ENCODE measurements around the gene PRKCE. TPM values are rescaled to one million over a fixed set of nuclear protein-coding genes. Genes with fewer than 3 reads are reported as not detected.

PRKCE gene
- total and polyA plus RNA-seq, 2 experiments from 2014 or later, result 0.94 to 1.2 TPM

GRCh38 chr2:45902380-45902779 is 250.9 kb downstream of the PRKCE start:
- no peaks in the 10 kb centered on the region; the same call in 1 of the 2 replicates for H3K9me2 ChIP-seq (ENCODE audit: insufficient read depth)
- Mint-ChIP-seq H3K36me3 (ENCODE audit: low read depth) (no peaks in the 10 kb centered on the region), H3K4me1 (no peaks in the 10 kb centered on the region), H3K4me3 (no peak overlapping the region), H3K9me3 (no peaks in the 10 kb centered on the region), H3K27ac (no peak overlapping the region), H3K27me3 (ENCODE audit: insufficient read depth, low read depth, poor library complexity) (no peaks in the 10 kb centered on the region)
- no peaks in the 10 kb centered on the region for H3K4me1 ChIP-seq (ENCODE audit: insufficient read depth)
- DNase-seq (ENCODE audit: low spot score) (no peak), ATAC-seq (no peak)
- H3K36me3 ChIP-seq (ENCODE audit: insufficient read depth), result no peaks in the 10 kb centered on the region
- H3K27ac ChIP-seq (ENCODE audit: low read depth), result no peak overlapping the region
- no peaks in the 10 kb centered on the region for H3K27me3 ChIP-seq (ENCODE audit: insufficient read depth)
- no peak overlapping the region for H2AFZ ChIP-seq
- no peaks in the 10 kb centered on the region for H4K20me1 ChIP-seq (replicated peaks; ENCODE audit: insufficient read depth)
- no peak overlapping the region for H3K4me3 ChIP-seq
- H3F3A ChIP-seq (replicated peaks; ENCODE audit: low read depth), result no peaks in the 10 kb centered on the region
- no peaks in the 10 kb centered on the region for H3K79me2 ChIP-seq (replicated peaks; ENCODE audit: insufficient read depth)
- no peak overlapping the region for H3K4me2 ChIP-seq
- TF ChIP-seq REST (IDR thresholded peaks at IDR 0.05; ENCODE audit: unreplicated experiment), result no peak
- TF ChIP-seq ZNF114 (CRISPR knock-in tag; IDR thresholded peaks at IDR 0.05), result no peak
- no peak for TF ChIP-seq NANOG (IDR thresholded peaks at IDR 0.05; ENCODE audit: borderline replicate concordance)
- no peak for TF ChIP-seq STAT1 (IDR thresholded peaks at IDR 0.05; ENCODE audit: unreplicated experiment)
- TF ChIP-seq POLR2AphosphoS5 (IDR thresholded peaks at IDR 0.05; ENCODE audit: low read depth), result no peak
- TF ChIP-seq CTCF (conservative IDR thresholded peaks at IDR 0.05; ENCODE audit: low read depth in 2 of 2), result no peak
- no peak for TF ChIP-seq CREB1 (CRISPR knock-in tag; IDR thresholded peaks at IDR 0.05; ENCODE audit: low read depth)

GRCh38 chr2:45902781-45903375 is 251.4 kb downstream of the PRKCE start:
- no peaks in the 10 kb centered on the region for H3K79me2 ChIP-seq (replicated peaks; ENCODE audit: insufficient read depth)
- H3K4me1 Mint-ChIP-seq, result no peaks in the 10 kb centered on the region; the same call in 2 of the 3 replicates
- H3K4me1 ChIP-seq (ENCODE audit: insufficient read depth), result no peaks in the 10 kb centered on the region
- peaks cover 1% of the 10 kb centered on the region for H3K27me3 Mint-ChIP-seq (ENCODE audit: insufficient read depth, low read depth, poor library complexity)
- no peak overlapping the region for H3K4me3 ChIP-seq
- no peaks in the 10 kb centered on the region; the same call in 1 of the 2 replicates for H3K9me2 ChIP-seq (ENCODE audit: insufficient read depth)
- H3K36me3 Mint-ChIP-seq (ENCODE audit: low read depth), result no peaks in the 10 kb centered on the region
- H3F3A ChIP-seq (replicated peaks; ENCODE audit: low read depth), result no peaks in the 10 kb centered on the region
- H3K27ac Mint-ChIP-seq, result no peak overlapping the region
- DNase-seq (ENCODE audit: low spot score), result no peak
- no peak overlapping the region for H2AFZ ChIP-seq
- no peaks in the 10 kb centered on the region for H3K36me3 ChIP-seq (ENCODE audit: insufficient read depth)
- no peak for ATAC-seq
- H3K9me3 Mint-ChIP-seq, result no peaks in the 10 kb centered on the region
- H3K4me3 Mint-ChIP-seq, result no peak overlapping the region
- H4K20me1 ChIP-seq (replicated peaks; ENCODE audit: insufficient read depth), result no peaks in the 10 kb centered on the region
- H3K27me3 ChIP-seq (ENCODE audit: insufficient read depth), result no peaks in the 10 kb centered on the region
- no peak overlapping the region for H3K4me2 ChIP-seq
- no peak overlapping the region for H3K27ac ChIP-seq (ENCODE audit: low read depth)
- TF ChIP-seq ZNF462 (CRISPR knock-in tag; IDR thresholded peaks at IDR 0.05) (no peak), STAT1 (IDR thresholded peaks at IDR 0.05; ENCODE audit: unreplicated experiment) (no peak), NANOG (IDR thresholded peaks at IDR 0.05; ENCODE audit: borderline replicate concordance) (no peak), JUNB (IDR thresholded peaks at IDR 0.05; ENCODE audit: unreplicated experiment) (no peak)
